Natural killer cell (primary cell): ENCODE results near the gene PAXIP1. TPM values are rescaled to one million over a fixed set of nuclear protein-coding genes. Genes with fewer than 3 reads are reported as not detected.

Experiments
- ATAC-seq, 3 donors: fragments of 150-1000 bp in 2 of 3; fragments of 200-7000 bp in 1 of 3; cut with Tn5 transposase; 1 replicate in 1 of 3; 2 replicates in 2 of 3; pipeline ENCODE4 v1.10.0; 2021; ENCODE audit warnings: mild to moderate bottlenecking in 2 of 3, moderate library complexity in 2 of 3
- DNase-seq, 2 donors: peaks; one replicate each; pipeline versions ENCODE4 v3.0.0 to v3.0.0-alpha.2; 2013 to 2021; ENCODE audit warnings: mixed read lengths in 1 of 2
- H3K27ac ChIP-seq: one replicate; pipeline ENCODE4 v1.5.1; 2013; ENCODE audit warnings: mild to moderate bottlenecking, low read length
- H3K27me3 ChIP-seq: one replicate; pipeline ENCODE4 v1.6.1; 2013; ENCODE audit warnings: low read length; ENCODE audit not compliant: control insufficient read depth, insufficient read depth
- H3K36me3 ChIP-seq: one replicate; pipeline ENCODE4 v1.6.1; 2013; ENCODE audit warnings: low read length; ENCODE audit not compliant: control insufficient read depth, insufficient read depth
- H3K4me1 ChIP-seq: one replicate; pipeline ENCODE4 v1.6.1; 2013; ENCODE audit warnings: low read length; ENCODE audit not compliant: control insufficient read depth, insufficient read depth
- H3K4me3 ChIP-seq: one replicate; pipeline ENCODE4 v1.5.1; 2013; ENCODE audit warnings: low read length
- H3K9me3 ChIP-seq: one replicate; pipeline ENCODE4 v1.6.1; 2013; ENCODE audit warnings: low read length; ENCODE audit not compliant: control insufficient read depth, insufficient read depth
- H3K27ac Mint-ChIP-seq, 2 donors: one replicate each; pipeline ENCODE4 v1.8.0; 2022; ENCODE audit warnings: mild to moderate bottlenecking in 2 of 2, mixed read lengths in 2 of 2, moderate library complexity in 1 of 2
- H3K27me3 Mint-ChIP-seq, 2 donors: one replicate each; pipeline ENCODE4 v1.8.0; 2022; ENCODE audit warnings: low read depth in 2 of 2, mixed read lengths in 2 of 2
- H3K36me3 Mint-ChIP-seq: one replicate; pipeline ENCODE4 v1.8.0; 2022; ENCODE audit warnings: mixed read lengths
- H3K4me1 Mint-ChIP-seq, 2 donors: one replicate each; pipeline ENCODE4 v1.8.0; 2022; ENCODE audit warnings: mixed read lengths in 2 of 2
- H3K4me3 Mint-ChIP-seq: one replicate; pipeline ENCODE4 v1.8.0; 2022; ENCODE audit warnings: mild to moderate bottlenecking, moderate library complexity, mixed read lengths
- H3K9me3 Mint-ChIP-seq, 2 donors: one replicate each; pipeline ENCODE4 v1.8.0; 2022; ENCODE audit warnings: mixed read lengths in 2 of 2
- CTCF ChIP-seq: fragments of 200-600 bp; IDR thresholded peaks from one replicate; pipeline ENCODE4 v1.8.0; 2022; ENCODE audit warnings: antibody characterized with exemption
- WGBS: methylation state at CpG from one replicate; pipeline ENCODE4 v1.1.7; 2013; ENCODE audit warnings: missing lambda C conversion rate; ENCODE audit not compliant: insufficient coverage; 5-methylcytosine and 5-hydroxymethylcytosine counted together
- intact Hi-C: fragments of 100-400 bp; cut with micrococcal nuclease; formaldehyde crosslinking; loops from one replicate; pipeline ENCODE4 v1.14.2; 2022
- total RNA-seq, 4 donors: library from RNA; stranded (reverse); fragments of 120-200 nt in 1 of 4; gene quantifications; one replicate each; pipeline versions ENCODE4 v1.2.3 to v1.2.4, GENCODE V29; 2013 to 2022

Gene PAXIP1
- total RNA-seq, 3 donors from 2014 or later (not counting 1 experiment from before 2014, with no cell fraction given) = 8.7 to 13.8 (median 11.2) TPM

GRCh38 chr7:154898973-154899855 lies 103.7 kb downstream of the PAXIP1 start:
- 88% methylated on average over 24 of the region's 24 CpGs for WGBS
- H3K4me3 ChIP-seq = no peak overlapping the region
- intact Hi-C loops = no loop called here
- Mint-ChIP-seq H3K4me3 (no peak overlapping the region), H3K36me3 (no peaks in the 10 kb centered on the region), H3K27ac (no peak overlapping the region), H3K27me3 (no peaks in the 10 kb centered on the region), H3K9me3 (no peaks in the 10 kb centered on the region), H3K4me1 (no peaks in the 10 kb centered on the region)
- ATAC-seq (no peak), DNase-seq (no peak)
- H3K4me1 ChIP-seq = no peaks in the 10 kb centered on the region
- H3K27me3 ChIP-seq = no peaks in the 10 kb centered on the region
- no peaks in the 10 kb centered on the region for H3K36me3 ChIP-seq
- no peak for TF ChIP-seq CTCF
- no peaks in the 10 kb centered on the region for H3K9me3 ChIP-seq
- H3K27ac ChIP-seq = no peak overlapping the region

GRCh38 chr7:154896076-154896475 lies 106.8 kb downstream of the PAXIP1 start:
- TF ChIP-seq CTCF = no peak
- H3K36me3 ChIP-seq = no peaks in the 10 kb centered on the region
- Mint-ChIP-seq H3K4me1 (no peaks in the 10 kb centered on the region), H3K9me3 (no peaks in the 10 kb centered on the region), H3K27ac (no peak overlapping the region), H3K27me3 (peaks cover 0 to 2% of the 10 kb centered on the region in 2 donors), H3K4me3 (no peak overlapping the region), H3K36me3 (no peaks in the 10 kb centered on the region)
- H3K4me3 ChIP-seq = no peak overlapping the region
- no peaks in the 10 kb centered on the region for H3K4me1 ChIP-seq
- intact Hi-C loops = no loop called here
- no peak overlapping the region for H3K27ac ChIP-seq
- H3K9me3 ChIP-seq = no peaks in the 10 kb centered on the region
- ATAC-seq (no peak), DNase-seq (no peak)
- WGBS = 92% methylated on average over 11 of the region's 11 CpGs
- no peaks in the 10 kb centered on the region for H3K27me3 ChIP-seq

Other genes starting within 250 kb of the PAXIP1 start
- gene HTR5A, start 67.2 kb upstream of the PAXIP1 start, total RNA-seq = not detected